ENCODE data around the gene PLEKHA6.
"Not testable (repeated sequence)": the region's sequence is repeated elsewhere in the genome, so short reads cannot be mapped to it uniquely, and the experiment has no call there.

Gene PLEKHA6

DNA sequence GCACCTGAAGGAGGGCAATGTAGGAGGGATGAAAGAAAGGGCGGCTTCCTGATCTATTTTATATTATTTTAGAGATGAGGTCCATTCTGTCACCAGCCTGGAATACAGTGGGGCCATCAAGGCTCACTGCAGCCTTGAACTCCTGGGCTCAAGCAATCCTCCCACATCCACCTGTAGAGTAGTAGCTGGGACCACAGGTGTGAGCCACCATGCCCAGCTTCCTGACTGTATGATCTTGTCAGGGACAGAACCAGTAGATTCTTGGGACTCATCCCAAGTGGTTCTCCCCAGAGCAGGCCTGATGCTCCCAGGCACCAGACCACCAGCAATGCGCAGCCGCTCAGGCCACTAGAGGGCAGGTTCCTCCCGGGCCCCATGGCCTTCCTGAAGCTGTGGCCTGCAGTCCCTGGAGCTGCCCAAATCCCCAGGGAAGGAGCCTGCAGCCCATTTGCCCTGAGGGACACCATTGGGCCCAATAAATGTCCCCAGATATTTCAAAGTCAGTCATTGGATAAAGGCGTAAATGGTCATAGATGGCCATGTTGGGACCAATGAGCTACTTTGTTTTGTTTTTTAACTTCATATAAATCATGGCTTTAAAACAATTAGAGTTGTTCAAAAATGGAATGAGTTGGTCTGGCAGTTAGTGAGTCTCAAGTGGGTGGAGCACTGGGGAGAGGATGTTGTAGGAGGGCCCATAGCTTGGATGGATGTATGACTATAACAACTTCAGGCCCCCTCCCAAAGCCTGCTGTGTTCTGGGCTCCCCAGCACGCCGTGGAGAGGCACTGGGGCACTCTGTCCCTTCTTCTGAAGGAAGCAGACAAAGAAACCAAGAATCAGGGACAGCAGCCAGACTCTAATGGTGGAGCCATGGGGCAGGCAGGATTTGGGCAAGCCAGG lies 101.3 kb downstream of the PLEKHA6 start:
- DNase-seq = peak in 1 of 2 experiments; percentile 1

DNA sequence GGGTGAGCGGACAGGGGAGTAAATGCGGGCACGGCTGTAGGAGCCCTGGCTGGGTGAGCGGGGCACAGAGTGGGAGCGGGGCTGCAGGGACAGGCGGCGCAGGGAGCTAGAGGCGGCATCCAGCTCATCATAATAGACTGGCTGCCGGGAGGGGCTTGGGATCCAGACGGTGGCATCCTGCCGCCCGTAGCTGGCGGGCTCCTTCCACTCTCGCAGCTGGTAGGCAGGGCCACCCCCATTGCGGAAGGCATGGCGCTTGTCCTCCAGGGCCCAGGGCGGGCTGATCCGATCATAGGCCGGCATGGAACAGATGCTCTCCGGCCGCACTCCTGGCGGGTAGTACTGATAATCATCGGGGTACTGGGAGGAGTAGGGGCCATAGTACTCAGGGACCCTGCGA lies 102.3 kb downstream of the PLEKHA6 start:
- no peak for DNase-seq

DNA sequence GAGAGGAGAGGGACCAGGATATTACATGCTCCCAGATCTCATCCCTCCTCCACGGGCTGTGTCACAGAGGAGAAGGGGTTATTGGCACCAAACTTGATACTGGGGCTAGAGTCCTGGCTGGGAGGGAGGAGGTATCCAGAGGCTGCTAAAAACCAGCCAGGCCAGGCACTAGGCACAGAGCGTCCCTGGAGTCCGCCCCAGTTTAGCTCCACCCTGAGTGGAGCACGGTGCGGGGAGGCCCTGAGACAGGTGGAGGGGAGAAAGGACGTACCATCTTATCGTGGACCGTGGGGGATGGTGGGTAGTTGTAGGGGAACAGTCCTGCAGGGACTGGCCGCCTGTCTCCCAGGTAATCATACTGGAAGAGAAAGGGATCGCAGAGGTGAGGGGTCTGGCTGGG lies 103.2 kb downstream of the PLEKHA6 start:
- DNase-seq = no peak

DNA sequence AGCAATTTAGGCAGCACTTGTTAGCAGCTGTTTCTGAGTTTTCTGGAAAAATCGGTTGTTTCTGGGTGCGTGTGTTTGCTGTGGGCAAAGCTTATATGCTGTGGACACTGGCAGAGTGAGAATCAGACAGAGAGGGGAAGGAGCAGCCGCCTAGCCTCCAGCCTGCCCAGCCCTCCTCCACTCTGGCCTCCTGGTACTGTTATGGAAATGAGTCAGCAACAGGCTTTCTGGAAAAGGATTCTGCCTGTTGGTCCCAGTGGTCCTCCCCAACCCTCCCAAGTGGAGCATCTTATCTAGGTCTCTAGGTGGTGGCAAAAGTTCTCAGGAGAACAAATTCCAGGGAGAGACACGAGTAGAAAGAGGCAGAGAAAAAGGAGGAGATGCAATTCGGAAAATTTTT lies 103.8 kb downstream of the PLEKHA6 start:
- DNase-seq = no peak

DNA sequence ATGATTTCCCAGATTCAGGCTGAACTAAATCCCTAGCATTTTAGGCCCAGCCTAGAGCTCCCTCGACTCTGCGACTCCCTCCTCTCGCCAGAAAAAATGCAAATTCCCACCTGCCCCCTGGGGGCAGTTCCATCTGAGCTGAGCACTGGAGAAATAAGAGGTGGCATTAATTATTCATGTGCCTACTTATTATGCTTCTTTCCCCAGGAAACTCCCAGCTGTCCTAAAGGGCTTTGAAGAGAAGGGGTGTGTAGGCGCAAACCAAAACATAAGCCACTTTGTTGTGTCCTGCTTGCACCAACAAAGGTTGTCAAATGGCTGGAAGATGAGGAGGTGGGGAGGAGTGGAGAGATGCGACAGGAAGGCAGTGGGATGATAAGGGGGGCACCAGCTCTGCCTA lies 104.5 kb downstream of the PLEKHA6 start:
- DNase-seq = no peak

DNA sequence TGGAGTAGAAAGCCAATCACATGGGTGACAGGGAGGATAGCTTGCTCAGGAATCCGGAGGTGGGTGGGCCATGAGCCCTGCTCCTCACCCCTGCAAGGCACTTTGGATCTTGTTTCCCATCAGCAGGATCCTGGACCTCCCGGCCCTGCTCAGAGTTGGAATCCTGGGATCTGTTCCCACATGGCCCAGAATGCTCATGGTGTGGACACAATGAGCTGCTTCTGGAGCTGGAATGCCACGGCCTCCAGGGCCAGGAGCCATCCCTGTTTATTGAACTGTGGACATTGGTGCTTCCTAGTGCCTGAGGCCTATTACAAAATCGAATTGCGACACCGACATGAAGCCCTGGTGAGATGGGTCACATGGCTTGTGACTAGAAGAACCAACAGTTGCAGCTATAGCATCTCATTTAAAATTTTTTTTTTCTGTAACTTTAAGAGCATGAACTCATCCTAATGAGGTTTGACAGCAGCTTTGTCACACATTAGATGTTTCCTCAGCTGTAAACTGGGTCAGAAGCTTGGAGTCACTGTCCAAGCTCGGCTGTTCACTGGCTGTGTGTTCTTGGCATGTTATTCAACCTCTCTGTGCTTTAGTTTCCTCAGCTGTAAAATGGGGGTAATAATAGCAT lies 105.6 kb downstream of the PLEKHA6 start:
- DNase-seq = no peak

DNA sequence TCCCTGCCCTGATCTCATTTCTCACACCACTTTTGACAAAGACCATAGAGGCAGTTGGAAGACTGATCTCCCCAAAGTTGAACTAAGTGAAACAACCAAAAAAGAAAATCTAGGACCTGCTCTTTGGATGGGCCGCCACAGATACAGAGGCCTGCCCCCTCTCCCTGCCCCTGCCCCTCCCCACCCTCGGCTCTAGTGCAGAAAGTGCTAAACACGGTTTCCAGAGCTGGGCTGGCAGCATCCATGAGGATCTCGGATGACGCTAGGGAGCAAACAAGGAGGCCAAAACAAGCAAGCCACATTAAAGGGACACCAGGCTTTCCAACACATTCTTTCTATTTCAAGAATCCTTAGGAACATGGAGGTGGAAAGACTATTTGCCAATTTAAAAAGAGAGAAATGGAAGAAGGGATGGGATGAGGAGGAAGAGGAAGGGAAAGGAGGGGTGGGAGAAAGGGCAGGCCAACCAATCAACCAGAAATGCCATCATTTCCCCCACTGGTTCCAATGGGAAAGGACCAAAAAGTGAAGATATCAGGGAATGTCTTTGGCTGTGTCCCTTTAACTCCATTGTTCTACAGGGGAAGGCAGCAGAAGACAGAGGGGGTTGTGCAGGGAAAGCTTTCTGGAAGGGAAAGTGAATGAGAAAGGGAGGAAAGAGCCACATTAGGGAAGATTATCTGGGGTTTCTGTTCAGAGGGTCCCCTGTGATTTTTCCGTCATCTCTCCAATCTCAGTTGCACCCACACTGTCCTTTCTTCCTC lies 107.6 kb downstream of the PLEKHA6 start:
- no peak for DNase-seq

DNA sequence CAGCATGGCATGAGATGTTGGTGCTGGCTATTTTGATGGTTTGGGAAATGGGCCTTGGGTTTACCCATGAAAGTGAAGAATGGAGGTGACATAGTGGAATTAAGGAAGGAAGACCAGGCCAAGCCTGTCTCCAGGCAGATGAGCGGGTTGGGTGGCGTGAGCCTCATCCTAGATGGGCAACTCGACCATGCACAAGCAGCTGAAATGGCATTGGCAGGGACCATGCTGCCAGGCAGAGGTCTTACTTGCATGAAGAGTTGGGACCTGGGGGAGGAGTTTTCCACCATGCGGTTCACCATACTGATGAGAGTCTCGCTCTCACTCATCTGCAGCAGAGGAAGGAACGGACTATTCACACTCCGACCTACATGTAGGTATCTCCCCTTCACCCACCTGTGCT lies 108.4 kb downstream of the PLEKHA6 start:
- DNase-seq = no peak

DNA sequence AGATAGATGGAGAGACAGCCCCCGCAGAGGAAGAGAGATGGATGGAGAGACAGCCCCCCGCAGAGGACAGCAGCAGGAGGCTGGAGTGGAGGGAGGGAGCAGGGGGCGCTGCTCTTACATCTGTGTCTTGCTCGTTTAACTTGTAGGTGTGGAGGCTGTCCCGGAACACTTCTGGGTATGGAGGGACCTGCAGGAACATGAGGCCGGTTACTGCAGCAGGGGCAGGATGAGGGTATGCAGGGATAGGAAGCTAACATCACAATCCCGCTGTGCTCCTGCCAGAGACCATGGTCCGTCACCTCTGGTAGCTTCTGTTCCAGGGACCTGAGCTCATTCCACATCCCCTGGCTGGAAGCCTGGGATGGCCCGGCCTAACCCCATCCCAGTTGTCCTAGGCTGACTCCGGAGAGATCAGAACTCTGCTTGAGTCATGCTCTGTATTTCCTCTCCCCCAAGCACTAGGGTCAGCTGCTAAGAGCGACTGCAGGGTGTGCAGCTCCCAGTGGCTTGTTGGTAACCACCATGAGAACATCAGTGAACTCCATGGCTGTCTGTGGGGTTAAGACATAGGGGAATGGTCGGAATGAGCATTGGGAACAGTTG lies 109.2 kb downstream of the PLEKHA6 start:
- DNase-seq = no peak

DNA sequence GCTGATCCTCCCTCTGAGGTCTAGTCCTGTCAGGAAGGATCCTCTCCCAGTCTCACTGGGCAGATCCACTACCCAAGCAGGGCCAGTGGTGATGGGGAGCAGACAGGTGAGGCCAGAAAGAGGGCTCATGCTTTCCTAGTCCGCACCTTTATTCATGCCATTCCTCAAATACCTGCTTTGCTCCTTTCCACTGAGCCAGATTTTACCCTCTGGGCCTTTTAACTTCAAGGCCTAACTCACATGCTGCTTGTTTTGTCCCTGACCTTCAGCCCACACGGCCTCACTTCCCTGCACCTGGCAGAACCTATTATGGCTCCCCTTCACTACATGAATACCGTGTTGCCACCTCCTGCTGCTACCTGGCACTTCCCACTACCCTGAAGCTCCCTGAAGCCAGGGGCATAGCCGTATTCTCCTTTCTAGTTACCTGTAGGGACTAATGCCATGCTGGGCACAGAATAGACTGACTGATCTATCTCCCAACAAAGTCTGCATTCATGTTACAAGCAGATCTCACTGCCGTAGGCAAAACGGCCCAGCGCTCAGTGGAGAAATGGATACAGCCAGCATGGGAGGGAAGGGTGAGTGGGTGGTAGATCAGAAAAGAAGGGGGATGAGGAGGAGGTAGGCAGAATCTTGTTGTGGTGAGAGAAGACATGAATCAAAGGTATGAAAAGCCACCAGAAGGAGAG lies 109.8 kb downstream of the PLEKHA6 start:
- DNase-seq = no peak

DNA sequence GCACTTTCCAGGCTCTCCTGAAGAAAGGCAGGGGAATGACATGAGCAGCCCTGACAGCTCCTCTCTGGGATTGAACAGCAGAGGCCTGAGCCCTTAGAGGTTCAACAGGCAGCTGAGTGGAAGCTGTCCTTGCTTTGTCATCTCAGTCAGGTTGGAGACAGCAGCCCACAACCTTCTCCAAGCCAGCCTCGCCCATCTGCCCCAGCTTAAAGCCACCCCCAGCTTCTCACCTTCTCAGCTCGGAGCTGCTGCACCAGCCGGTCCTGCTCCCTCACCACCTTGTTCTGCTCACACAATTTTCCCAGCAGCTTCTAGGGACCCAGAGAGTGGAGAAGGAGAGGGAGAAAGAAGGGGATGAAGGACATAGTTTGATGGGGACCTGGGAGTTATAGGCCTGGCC lies 110.8 kb downstream of the PLEKHA6 start:
- no peak for DNase-seq

DNA sequence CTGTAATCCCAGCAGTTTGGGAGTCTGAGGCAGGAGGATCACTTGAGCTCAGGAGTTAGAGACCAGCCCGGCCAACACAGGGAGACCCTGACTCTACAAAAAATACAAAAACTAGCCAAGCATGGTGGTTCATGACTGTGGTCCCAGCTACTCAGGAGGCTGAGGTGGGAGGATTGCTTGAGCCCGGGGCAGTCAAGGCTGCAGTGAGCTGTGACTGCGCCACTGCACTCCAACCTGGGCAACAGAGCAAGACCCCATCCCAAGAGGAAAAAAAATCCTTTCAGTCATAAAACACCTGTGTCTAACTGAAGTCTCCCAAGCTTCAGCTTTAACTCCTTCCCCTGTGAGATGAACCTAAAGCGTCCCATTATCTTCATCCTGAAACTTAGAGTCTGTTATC lies 112.9 kb downstream of the PLEKHA6 start:
- DNase-seq = no peak

DNA sequence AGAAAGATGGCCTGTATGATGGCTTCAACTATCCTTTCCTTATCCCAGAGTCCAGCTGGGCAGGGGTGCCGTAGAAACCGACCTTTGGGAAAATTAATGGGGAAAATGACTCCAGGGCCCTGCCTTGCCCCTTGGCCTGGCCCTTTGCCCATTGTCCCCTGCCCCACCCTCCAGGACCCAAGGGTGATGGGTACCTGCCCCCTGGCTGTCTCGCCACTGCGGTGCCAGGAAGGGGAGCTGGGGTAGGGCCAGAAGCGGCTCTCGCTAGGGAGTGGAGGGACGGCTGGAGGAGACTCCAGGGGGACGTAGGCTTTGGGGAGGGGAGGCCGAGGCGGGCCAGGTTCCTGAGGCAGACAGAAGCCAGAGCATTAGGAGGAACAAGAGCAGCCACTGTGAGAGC lies 116.8 kb downstream of the PLEKHA6 start:
- DNase-seq = no peak

DNA sequence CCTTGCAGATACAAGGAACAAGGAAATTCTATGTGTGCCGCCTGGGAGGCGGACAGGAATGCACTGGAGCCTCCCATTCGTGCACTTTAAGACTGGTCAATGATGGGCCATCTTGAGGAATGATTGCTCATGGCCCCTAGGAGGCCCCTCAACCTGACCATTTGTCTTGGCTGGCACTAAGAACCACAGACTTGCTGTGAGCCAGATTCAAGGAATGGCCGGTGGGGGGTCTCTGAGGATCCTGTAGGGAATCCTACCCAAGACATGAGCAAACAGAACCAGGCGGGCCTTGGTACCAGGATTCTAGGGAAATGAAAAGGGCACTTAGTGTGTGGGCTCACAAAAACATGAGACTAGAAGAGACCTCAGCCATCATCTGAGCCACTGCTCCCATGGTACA lies 117.8 kb downstream of the PLEKHA6 start:
- DNase-seq = no peak

DNA sequence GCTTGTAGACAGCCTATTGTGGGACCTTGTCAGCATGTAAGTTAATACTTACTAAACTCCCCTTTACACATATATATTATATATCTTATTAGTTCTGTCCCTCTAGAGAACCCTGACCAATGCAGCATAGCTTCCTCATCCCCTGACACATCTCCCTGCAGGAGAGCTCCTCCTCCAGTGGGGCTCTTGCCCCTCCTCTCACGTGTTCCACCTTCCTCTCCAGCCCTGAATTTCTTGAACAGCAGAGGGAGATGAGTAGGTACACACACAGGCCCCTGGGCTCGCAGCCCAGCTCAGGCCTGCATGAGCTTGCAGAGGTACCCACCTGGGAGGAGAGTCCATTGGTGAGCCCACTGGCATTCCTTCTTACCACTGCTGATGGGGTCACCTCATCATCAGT lies 118.7 kb downstream of the PLEKHA6 start:
- DNase-seq = no peak

DNA sequence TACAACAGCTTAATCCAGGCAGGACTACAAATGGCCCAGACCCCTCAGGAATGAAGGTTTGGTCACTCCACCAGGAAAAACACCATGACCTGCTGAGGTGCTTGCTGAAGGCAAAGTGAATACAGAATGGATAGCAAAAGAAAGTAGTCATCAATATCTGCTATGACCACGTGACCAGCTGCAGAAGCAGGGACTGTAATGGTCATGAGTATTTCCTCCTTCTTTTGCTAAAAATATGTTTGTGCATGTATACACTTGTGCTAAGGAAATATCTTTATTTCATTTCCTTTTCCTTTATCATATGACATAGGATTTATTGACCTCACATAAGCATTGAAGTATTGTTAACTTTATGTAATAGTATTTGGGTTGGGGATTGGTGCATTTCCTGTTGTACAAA lies 119.5 kb downstream of the PLEKHA6 start:
- no peak for DNase-seq

DNA sequence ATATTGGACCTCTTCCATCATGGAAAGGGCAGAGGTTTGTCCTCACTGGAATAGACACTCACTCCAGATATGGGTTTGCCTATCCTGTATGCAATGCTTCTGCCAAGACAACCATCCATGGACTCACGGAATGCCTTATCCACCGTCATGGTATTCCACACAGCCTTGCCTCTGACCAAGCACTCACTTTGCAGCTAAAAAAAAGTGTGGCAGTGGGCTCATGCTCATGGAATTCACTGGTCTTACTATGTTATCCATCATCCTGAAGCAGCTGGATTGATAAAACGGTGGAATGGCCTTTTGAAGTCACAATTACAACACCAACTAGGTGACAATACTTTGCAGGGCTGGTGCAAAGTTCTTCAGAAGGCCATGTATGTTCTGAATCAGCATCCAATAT lies 120.3 kb downstream of the PLEKHA6 start:
- not testable (repeated sequence) for DNase-seq

DNA sequence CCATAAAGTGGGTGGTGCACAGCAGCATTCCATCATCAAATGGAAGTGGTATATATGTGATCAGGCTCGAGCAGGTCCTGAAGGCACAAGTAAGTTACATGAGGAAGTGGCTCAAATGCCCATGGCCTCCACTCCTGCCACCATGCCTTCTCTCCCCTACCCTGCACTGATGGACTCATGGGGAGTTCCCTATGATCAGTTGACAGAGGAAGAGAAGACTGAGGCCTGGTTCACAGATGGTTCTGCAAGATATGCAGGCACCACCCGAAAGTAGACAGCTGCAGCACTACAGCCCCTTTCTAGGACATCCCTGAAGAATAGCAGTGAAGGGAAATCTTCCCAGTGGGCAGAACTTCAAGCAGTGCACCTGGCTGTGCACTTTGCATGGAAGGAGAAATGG lies 121.2 kb downstream of the PLEKHA6 start:
- not testable (repeated sequence) for DNase-seq

DNA sequence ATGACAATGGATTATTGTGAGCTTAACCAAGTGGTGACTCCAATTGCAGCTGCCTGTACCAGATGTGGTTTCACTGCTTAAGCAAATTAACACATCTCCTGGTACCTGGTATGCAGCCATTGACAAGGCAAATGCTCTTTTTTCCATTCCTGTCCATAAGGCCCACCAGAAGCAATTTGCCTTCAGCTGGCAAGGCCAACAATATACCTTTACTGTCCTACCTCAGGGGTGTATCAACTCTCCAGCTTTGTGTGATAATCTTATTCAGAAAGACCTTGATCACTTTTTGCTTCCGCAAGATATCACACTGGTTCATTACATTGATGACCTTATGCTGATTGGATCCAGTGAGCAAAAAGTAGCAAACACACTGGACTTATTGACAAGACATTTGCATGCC lies 122.2 kb downstream of the PLEKHA6 start:
- DNase-seq = not testable (repeated sequence)

DNA sequence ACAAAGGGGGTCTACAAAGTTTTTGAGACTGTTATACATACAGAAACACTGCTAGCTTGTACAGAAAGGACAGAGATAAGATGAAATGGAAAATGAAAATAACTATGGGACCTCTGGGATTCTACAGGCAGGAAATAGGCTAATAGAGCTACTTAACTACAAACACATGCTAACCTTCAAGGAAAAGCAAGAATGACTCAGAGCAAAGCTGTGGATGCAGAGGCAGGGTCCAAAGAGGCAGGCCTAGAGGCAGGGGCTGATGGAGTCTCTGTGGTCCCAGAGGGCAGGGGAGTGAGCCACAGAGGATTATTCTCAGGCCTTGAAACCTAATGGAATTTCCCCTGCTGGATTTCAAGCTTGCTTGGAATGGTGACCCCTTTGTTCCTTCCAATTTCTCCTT lies 127.2 kb downstream of the PLEKHA6 start:
- no peak for DNase-seq

DNA sequence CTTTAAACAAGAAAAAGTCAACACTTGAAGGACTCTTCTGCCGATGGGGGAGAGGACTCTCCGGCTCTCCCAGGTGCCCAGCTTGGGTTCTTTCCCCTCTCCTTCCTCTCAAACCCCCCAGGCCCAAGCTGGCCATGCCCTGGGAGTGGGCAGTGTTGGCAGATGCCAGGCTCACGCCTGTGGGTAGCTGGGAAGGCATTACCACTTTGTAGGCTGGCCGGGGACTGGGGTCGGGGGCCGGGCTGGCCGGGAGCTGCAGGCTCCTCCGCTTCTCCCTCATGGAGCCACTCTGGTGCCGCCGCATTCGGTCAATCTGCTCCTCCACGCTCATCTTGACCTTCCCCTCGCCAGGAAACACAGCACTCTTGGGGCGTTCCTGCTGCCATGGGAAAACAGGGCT lies 129.5 kb downstream of the PLEKHA6 start:
- no peak for DNase-seq

DNA sequence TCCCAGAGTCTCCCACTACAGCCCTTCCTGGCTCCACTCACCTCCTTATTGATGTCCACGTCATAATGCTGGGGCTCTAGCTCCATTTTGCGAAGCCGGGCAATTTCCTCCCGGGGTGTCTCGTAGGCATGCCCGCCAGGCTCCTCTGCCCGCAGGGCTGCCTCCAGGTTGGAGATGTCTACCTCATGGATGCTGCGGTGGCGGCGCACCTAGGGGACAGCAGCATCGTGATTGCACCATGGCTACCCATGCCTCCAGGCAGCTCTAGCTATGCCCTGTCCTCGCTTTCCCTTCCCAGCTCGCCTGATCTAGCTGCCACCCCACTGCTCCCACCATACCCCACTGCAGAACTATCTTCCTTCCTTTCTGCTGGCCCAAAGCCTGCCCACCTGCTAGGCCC lies 130.8 kb downstream of the PLEKHA6 start:
- DNase-seq = no peak

Measured in SW 1271 (cell line).